Esophagus muscularis mucosa (tissue), 4 donors: Measurements from ENCODE around the gene ADGRD2. TPM values are rescaled to one million over a fixed set of nuclear protein-coding genes. Genes with fewer than 3 reads are reported as not detected.

Experiments
- DNase-seq: peaks from one replicate; pipeline ENCODE4 v3.0.0-alpha.2; 2017; ENCODE audit errors: extremely low spot score
- H3K27ac ChIP-seq, 4 donors: fragments of 200-600 bp; sonication (generic); replicated peaks in 1 of 4; 1 replicate in 3 of 4; 2 replicates in 1 of 4; pipeline ENCODE4 v1.5.1; 2016 to 2019; ENCODE audit warnings: mild to moderate bottlenecking in 1 of 4
- H3K27me3 ChIP-seq, 4 donors: fragments of 200-600 bp; sonication (generic); one replicate each; pipeline versions ENCODE4 v1.5.1 to v1.6.0; 2016 to 2019
- H3K36me3 ChIP-seq, 4 donors: fragments of 200-600 bp; sonication (generic); one replicate each; pipeline ENCODE4 v1.5.1; 2016 to 2019
- H3K4me1 ChIP-seq, 4 donors: fragments of 200-600 bp; sonication (generic); one replicate each; pipeline ENCODE4 v1.5.1; 2016 to 2019
- H3K4me3 ChIP-seq, 4 donors: fragments of 200-600 bp; sonication (generic); 1 replicate in 2 of 4; 2 replicates in 2 of 4; pipeline ENCODE4 v1.5.1; 2016 to 2019; ENCODE audit warnings: mild to moderate bottlenecking in 4 of 4, moderate library complexity in 1 of 4
- H3K9me3 ChIP-seq, 4 donors: fragments of 200-600 bp; sonication (generic); 1 replicate in 3 of 4; 2 replicates in 1 of 4; pipeline ENCODE4 v1.5.1; 2016 to 2019
- EP300 ChIP-seq: sonication (generic); formaldehyde crosslinking; IDR thresholded peaks from one replicate; pipeline ENCODE4 v1.6.1; 2017; ENCODE audit warnings: antibody characterized with exemption
- POLR2A ChIP-seq: fragments of 450-650 bp; IDR thresholded peaks from one replicate; pipeline ENCODE4 v1.6.1; 2017; ENCODE audit warnings: antibody characterized with exemption, moderate library complexity, mild to moderate bottlenecking, low read depth
- POLR2AphosphoS5 ChIP-seq, 2 donors: sonication (generic); formaldehyde crosslinking; IDR thresholded peaks; one replicate each; pipeline ENCODE4 v1.6.1; 2017; ENCODE audit warnings: antibody characterized with exemption in 2 of 2
- WGBS: methylation state at CpG from one replicate; pipeline ENCODE4 v1.1.5; 2018; 5-methylcytosine and 5-hydroxymethylcytosine counted together
- intact Hi-C: fragments of 100-400 bp; cut with DNase I; formaldehyde crosslinking; loops from one replicate; pipeline ENCODE4 v1.15.1; 2023
- total RNA-seq, 4 donors: library from RNA; depleted of rRNA; stranded (reverse); fragments of >200 nt; gene quantifications; one replicate each; pipeline versions ENCODE4 v1.1.0 to v1.2.1, GENCODE V29; 2016
- TF ChIP-seq, protein P1 (sequence below), 3 experiments: fragments of 200-600 bp in 2 of 3; fragments of 450-650 bp in 1 of 3; sonication (generic) in 2 of 3; IDR thresholded peaks; one replicate each; pipeline ENCODE4 v1.5.1; 2017 to 2019; ENCODE audit warnings: antibody characterized with exemption in 3 of 3, mild to moderate bottlenecking in 2 of 3, moderate library complexity in 1 of 3

The ADGRD2 gene
- total RNA-seq, 4 donors from 2014 or later, result not detected

DNA sequence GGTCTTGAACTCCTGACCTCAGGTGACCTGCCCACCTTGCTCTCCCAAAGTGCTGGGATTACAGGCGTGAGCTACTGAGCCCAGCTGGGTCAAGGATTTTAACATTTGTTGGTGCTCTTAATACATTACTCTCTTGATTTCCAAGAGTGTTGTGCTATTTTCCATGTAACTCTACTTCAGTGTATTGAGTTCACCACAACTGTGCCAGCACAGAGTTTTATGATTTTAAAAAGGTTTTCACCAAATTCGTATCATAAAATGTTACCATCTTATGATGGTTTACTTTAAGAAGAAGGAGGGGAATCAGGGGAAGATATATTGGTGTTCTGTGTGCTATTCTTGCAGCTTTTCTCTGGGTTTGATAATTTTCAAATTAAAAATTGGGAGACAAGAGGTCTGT, 6.6 kb upstream of the ADGRD2 start:
- WGBS, result 89% methylated on average over 2 of the region's 2 CpGs

DNA sequence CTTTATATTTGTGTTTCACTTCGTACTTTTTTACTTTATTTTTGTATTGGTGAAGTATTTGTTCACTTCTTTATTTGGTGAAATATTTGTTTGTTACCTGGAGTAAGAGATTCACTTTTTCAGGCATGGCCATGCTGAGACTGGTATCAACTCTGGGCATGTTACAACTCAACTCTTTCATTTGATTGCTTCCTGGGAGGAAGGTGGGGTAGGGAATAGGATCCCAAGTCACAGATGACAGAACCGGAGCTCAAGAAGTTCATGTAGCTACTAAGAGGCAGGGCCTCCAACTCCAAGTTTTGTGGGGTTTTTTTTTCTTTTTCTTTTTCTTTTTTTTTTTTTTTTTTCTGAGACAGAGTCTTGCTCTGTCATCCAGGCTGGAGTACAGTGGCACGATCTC, 6.1 kb upstream of the ADGRD2 start:
- H3K4me1 ChIP-seq, result no peaks in the 10 kb centered on the region
- no peak overlapping the region for H3K4me3 ChIP-seq
- no peak overlapping the region for H3K27ac ChIP-seq
- WGBS, result 72% methylated on average over 3 of the region's 3 CpGs
- TF ChIP-seq EP300 (no peak), POLR2AphosphoS5 (IDR thresholded peaks at IDR 0.05) (no peak), POLR2A (no peak)
- TF ChIP-seq, protein P1, sequence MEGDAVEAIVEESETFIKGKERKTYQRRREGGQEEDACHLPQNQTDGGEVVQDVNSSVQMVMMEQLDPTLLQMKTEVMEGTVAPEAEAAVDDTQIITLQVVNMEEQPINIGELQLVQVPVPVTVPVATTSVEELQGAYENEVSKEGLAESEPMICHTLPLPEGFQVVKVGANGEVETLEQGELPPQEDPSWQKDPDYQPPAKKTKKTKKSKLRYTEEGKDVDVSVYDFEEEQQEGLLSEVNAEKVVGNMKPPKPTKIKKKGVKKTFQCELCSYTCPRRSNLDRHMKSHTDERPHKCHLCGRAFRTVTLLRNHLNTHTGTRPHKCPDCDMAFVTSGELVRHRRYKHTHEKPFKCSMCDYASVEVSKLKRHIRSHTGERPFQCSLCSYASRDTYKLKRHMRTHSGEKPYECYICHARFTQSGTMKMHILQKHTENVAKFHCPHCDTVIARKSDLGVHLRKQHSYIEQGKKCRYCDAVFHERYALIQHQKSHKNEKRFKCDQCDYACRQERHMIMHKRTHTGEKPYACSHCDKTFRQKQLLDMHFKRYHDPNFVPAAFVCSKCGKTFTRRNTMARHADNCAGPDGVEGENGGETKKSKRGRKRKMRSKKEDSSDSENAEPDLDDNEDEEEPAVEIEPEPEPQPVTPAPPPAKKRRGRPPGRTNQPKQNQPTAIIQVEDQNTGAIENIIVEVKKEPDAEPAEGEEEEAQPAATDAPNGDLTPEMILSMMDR (IDR thresholded peaks at IDR 0.05), result no peak
- H3K27me3 ChIP-seq, result peaks cover 0 to 57% (median 0%) of the 10 kb centered on the region in 4 donors
- peaks cover 0 to 12% (median 2%) of the 10 kb centered on the region in 4 donors for H3K9me3 ChIP-seq
- intact Hi-C loops, result no loop called here
- H3K36me3 ChIP-seq, result no peaks in the 10 kb centered on the region
- DNase-seq, result no peak

More for the DNA sequence above, 6.6 kb upstream of the ADGRD2 start:
- Histone ChIP-seq H3K9me3 (peaks cover 0 to 17% (median 2%) of the 10 kb centered on the region in 4 donors), H3K36me3 (no peaks in the 10 kb centered on the region), H3K27ac (no peak overlapping the region), H3K4me3 (no peak overlapping the region), H3K27me3 (peaks cover 0 to 58% (median 0%) of the 10 kb centered on the region in 4 donors), H3K4me1 (no peaks in the 10 kb centered on the region)
- intact Hi-C loops, result no loop called here
- TF ChIP-seq EP300, result no peak
- TF ChIP-seq POLR2A, result no peak
- TF ChIP-seq, protein P1 (IDR thresholded peaks at IDR 0.05), result no peak
- no peak for TF ChIP-seq POLR2AphosphoS5 (IDR thresholded peaks at IDR 0.05)
- DNase-seq, result no peak

DNA sequence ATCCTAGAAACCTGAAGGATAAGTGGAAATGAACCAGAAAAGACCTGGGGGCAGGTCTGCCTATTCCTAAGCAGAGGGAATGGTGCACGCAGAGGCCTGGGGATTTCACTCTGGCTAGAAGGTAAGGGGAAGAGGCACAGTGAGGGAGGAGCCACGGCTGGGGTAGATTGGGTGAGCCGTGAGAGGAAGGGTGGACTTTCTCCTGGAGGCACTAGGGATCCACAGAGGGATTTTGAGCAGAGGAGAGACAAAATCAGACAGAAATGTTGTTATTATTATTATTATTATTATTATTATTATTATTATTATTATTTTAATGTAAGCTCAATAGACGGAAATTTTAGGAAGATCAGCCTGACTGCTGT, 3.0 kb upstream of the ADGRD2 start:
- peaks cover 0 to 66% (median 22%) of the 10 kb centered on the region in 4 donors for H3K27me3 ChIP-seq
- H3K4me3 ChIP-seq, result no peak overlapping the region
- no peak for DNase-seq
- peaks cover 0 to 5% (median 1%) of the 10 kb centered on the region in 4 donors for H3K9me3 ChIP-seq
- H3K27ac ChIP-seq, result no peak overlapping the region
- H3K4me1 ChIP-seq, result peaks cover 6 to 12% (median 10%) of the 10 kb centered on the region in 4 donors
- H3K36me3 ChIP-seq, result no peaks in the 10 kb centered on the region
- intact Hi-C loops, result no loop called here
- no peak for TF ChIP-seq EP300
- no peak for TF ChIP-seq POLR2AphosphoS5 (IDR thresholded peaks at IDR 0.05)
- no peak for TF ChIP-seq POLR2A
- TF ChIP-seq, protein P1 (IDR thresholded peaks at IDR 0.05), result no peak
- WGBS, result 62% methylated on average over 4 of the region's 4 CpGs

DNA sequence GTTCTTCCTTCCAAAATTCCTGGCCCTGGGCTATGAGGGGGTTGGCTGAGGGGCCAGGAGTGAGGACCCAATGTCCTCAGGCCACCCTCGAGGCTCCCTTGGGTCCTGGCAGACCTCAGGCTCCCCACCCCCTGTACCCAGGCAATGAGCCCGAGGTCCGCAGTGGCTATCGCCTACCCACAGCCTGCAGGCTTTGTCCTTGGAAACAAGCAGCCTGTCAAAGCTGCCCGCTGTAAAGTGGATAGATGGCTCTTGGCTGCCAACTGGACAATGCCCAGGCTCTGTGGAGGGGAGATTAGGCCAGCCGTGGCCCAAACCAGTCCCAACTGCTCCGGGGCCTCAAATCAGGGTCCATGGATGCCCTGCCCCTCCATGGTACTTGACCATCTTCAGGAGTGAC, 2.2 kb upstream of the ADGRD2 start:
- Histone ChIP-seq H3K36me3 (no peaks in the 10 kb centered on the region), H3K4me1 (peaks cover 6 to 16% (median 14%) of the 10 kb centered on the region in 4 donors), H3K27me3 (peaks cover 0 to 73% (median 27%) of the 10 kb centered on the region in 4 donors), H3K9me3 (no peaks in the 10 kb centered on the region), H3K4me3 (no peak overlapping the region), H3K27ac (no peak overlapping the region)
- DNase-seq, result no peak
- intact Hi-C loops, result no loop called here
- no peak for TF ChIP-seq POLR2AphosphoS5 (IDR thresholded peaks at IDR 0.05)
- WGBS, result 77% methylated on average over 4 of the region's 7 CpGs

DNA sequence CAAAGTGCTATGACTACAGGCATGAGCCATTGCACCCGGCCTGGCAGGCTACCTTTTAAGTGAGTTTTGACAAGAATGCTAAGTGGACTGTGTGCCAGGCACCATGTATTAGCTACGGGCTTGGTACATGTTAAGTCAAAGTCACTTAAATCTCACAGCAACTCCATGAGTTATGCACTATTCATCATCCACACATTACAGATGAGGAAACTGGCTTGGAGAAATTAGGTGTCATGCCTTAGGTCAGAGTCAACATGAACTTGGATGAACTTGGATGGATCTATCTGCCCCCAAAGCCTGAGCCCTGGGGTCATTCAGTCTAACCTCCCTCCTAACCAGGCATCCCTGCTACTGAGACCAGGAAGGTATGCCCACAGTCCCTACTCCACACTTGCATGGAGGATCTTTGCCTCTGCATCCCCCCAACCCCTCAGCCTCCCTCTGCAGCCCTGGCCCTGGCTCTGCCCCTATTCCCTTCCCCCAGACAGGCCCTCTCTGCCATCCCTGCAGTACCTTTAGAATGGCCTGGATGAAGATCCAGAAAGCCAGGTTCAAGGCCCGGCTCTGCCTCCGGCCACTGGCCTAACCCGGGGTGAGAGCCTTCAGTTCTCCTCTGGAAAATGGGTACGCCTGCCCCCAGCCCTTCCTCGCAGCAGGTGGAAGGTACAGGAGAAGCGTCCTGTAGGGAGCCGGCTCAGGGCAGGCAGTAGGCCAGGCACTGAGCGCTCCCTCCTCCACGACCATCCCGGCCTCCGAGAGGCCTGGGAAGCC, 685 bp upstream of the ADGRD2 start:
- Histone ChIP-seq H3K4me1 (peaks cover 6 to 24% (median 20%) of the 10 kb centered on the region in 4 donors), H3K27me3 (peaks cover 0 to 89% (median 36%) of the 10 kb centered on the region in 4 donors), H3K4me3 (peak overlapping the region in 1 of 4 donors; percentile 23), H3K27ac (no peak overlapping the region), H3K9me3 (no peaks in the 10 kb centered on the region), H3K36me3 (no peaks in the 10 kb centered on the region)
- no peak for DNase-seq
- intact Hi-C loops, result no loop called here
- 90% methylated on average over 9 of the region's 13 CpGs for WGBS
- TF ChIP-seq POLR2AphosphoS5 (IDR thresholded peaks at IDR 0.05) (no peak), POLR2A (no peak), EP300 (no peak)
- TF ChIP-seq, protein P1 (IDR thresholded peaks at IDR 0.05), result no peak
